SK-N-SH treated with all-trans-retinoic acid at 6 μM for 48 hours (cell line): ENCODE results near the gene LYPD5.

Experiments
- BACH2 ChIP-seq: fragments of 250-450 bp; sonication (Bioruptor Pico); IDR thresholded peaks from 2 replicates; pipeline ENCODE4 v1.9.0; 2021; ENCODE audit warnings: mild to moderate bottlenecking, borderline replicate concordance
- CSDC2 ChIP-seq: fragments of 250-450 bp; sonication (Bioruptor Pico); IDR thresholded peaks from 2 replicates; pipeline ENCODE4 v1.5.0; 2020; ENCODE audit warnings: mild to moderate bottlenecking, moderate library complexity
- RARB ChIP-seq: fragments of 250-450 bp; sonication (Bioruptor Pico); IDR thresholded peaks from 2 replicates; pipeline ENCODE4 v1.8.0; 2021; ENCODE audit warnings: mild to moderate bottlenecking, moderate library complexity
- TOX ChIP-seq: fragments of 250-450 bp; sonication (Bioruptor Pico); IDR thresholded peaks from 2 replicates; pipeline ENCODE4 v1.8.0; 2021; ENCODE audit warnings: mild to moderate bottlenecking, moderate library complexity, borderline replicate concordance
- ZNF70 ChIP-seq: fragments of 450-650 bp; formaldehyde crosslinking; IDR thresholded peaks from 2 replicates; pipeline ENCODE4 v1.5.0; 2020; ENCODE audit warnings: mild to moderate bottlenecking, moderate library complexity
- TF ChIP-seq, protein P1 (sequence below): fragments of 250-450 bp; sonication (Bioruptor Pico); IDR thresholded peaks from 2 replicates; pipeline ENCODE4 v1.5.1; 2020; ENCODE audit warnings: low read depth, mild to moderate bottlenecking, moderate library complexity
- TF ChIP-seq, protein P2 (sequence below): fragments of 250-450 bp; sonication (Bioruptor Pico); IDR thresholded peaks from 2 replicates; pipeline ENCODE4 v1.8.0; 2021; ENCODE audit warnings: low read depth, mild to moderate bottlenecking, moderate library complexity, borderline replicate concordance

DNA sequence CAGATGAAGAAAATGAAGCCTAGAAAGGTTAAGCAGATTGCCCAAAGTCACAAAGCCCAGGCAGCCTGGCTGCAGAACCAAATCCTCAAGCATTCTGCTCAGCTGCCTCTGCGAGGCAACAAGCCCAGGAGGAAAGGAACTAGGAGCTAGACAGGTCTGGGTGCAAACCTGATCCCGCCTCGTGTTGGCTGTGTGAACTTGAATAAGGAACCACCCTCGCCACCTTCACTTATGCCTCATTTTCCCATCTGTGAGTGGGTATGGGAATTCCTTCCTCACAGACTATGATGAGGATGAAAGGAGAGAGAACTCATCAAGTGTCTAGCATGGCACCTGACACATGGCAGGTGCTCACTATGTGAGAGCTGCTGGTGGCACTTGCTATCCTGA is 54.0 kb downstream of the LYPD5 start:
- TF ChIP-seq TOX, result no peak
- TF ChIP-seq, protein P1, sequence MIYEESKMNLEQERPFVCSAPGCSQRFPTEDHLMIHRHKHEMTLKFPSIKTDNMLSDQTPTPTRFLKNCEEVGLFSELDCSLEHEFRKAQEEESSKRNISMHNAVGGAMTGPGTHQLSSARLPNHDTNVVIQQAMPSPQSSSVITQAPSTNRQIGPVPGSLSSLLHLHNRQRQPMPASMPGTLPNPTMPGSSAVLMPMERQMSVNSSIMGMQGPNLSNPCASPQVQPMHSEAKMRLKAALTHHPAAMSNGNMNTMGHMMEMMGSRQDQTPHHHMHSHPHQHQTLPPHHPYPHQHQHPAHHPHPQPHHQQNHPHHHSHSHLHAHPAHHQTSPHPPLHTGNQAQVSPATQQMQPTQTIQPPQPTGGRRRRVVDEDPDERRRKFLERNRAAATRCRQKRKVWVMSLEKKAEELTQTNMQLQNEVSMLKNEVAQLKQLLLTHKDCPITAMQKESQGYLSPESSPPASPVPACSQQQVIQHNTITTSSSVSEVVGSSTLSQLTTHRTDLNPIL (CRISPR knock-in tag), result no peak
- TF ChIP-seq BACH2, result no peak
- TF ChIP-seq, protein P2, sequence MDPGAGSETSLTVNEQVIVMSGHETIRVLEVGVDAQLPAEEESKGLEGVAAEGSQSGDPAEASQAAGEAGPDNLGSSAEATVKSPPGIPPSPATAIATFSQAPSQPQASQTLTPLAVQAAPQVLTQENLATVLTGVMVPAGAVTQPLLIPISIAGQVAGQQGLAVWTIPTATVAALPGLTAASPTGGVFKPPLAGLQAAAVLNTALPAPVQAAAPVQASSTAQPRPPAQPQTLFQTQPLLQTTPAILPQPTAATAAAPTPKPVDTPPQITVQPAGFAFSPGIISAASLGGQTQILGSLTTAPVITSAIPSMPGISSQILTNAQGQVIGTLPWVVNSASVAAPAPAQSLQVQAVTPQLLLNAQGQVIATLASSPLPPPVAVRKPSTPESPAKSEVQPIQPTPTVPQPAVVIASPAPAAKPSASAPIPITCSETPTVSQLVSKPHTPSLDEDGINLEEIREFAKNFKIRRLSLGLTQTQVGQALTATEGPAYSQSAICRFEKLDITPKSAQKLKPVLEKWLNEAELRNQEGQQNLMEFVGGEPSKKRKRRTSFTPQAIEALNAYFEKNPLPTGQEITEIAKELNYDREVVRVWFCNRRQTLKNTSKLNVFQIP (CRISPR knock-in tag), result no peak
- TF ChIP-seq CSDC2 (CRISPR knock-in tag), result no peak
- no peak for TF ChIP-seq RARB (CRISPR knock-in tag)
- TF ChIP-seq ZNF70, result no peak
